H1 (cell line): ENCODE data around the gene USH2A. TPM values are rescaled to one million over a fixed set of nuclear protein-coding genes. Genes with fewer than 3 reads are reported as not detected.

Experiments
- ATF2 ChIP-seq: IDR thresholded peaks from 2 replicates; pipeline ENCODE4 v1.6.1; 2012; ENCODE audit warnings: low read length, inconsistent platforms
- CBX8 ChIP-seq: fragments of 300-800, 300-1000 bp; sonication (generic); IDR thresholded peaks from 2 replicates; pipeline ENCODE4 v1.7.1; 2016; ENCODE audit warnings: low read depth, low read length, borderline replicate concordance
- RXRA ChIP-seq: IDR thresholded peaks from 2 replicates; pipeline ENCODE4 v1.6.1; 2011; ENCODE audit warnings: low read depth, mild to moderate bottlenecking, low read length, moderate library complexity; ENCODE audit not compliant: insufficient read depth
- polyA plus RNA-seq, 7 experiments: library from polyadenylated mRNA; depleted of rRNA in 3 of 7; stranded (reverse) in 5 of 7; unstranded in 2 of 7; fragments of >200 nt in 5 of 7; fragments of 200-250 nt in 2 of 7; gene quantifications; 1 replicate in 5 of 7; 2 replicates in 1 of 7; 4 replicates in 1 of 7; pipeline versions ENCODE4 v1.2.1 to v1.2.3, GENCODE V29; 2011 to 2013; ENCODE audit warnings: missing spikeins in 2 of 7, mixed read lengths in 2 of 7
- total RNA-seq: library from RNA; stranded (reverse); fragmentation: NEBNext Ultra II Directional; extraction: Animal tissue kit (Norgen Biotek cat#: 25700); gene quantifications from 2 replicates; pipeline ENCODE4 v1.2.1, GENCODE V29; 2021

Gene USH2A
- total and polyA plus RNA-seq, 2 of the 8 experiments (the other 6 are each of a cell fraction or from before 2014, with no cell fraction given), result 0.02 to 0.17 TPM

- no peak for TF ChIP-seq CBX8
- no peak for TF ChIP-seq RXRA
- no peak for TF ChIP-seq ATF2
These were observed 246.3 kb downstream of the USH2A start (continued) for GRCh38 chr1:216176970-216177369.
